Spinal cord (tissue), 10 donors: ENCODE data around the gene TRPM3. TPM values are rescaled to one million over a fixed set of nuclear protein-coding genes. Genes with fewer than 3 reads are reported as not detected.
A peak's percentile ranks its signal among the peaks of the same experiment; 100 is the strongest.

Source experiments
- DNase-seq, 6 donors: peaks; one replicate each; pipeline versions ENCODE4 v3.0.0 to v3.0.0-alpha.2; 2013 to 2015; ENCODE audit warnings: low spot score in 6 of 6, low read depth in 4 of 6
- H3K27ac ChIP-seq: one replicate; pipeline ENCODE4 v1.5.1; 2013; ENCODE audit warnings: low read depth, low read length, control low read depth
- H3K27me3 ChIP-seq: one replicate; pipeline ENCODE4 v1.6.1; 2013; ENCODE audit warnings: low read length; ENCODE audit not compliant: control insufficient read depth, insufficient read depth
- H3K36me3 ChIP-seq: one replicate; pipeline ENCODE4 v1.6.1; 2013; ENCODE audit warnings: low read length; ENCODE audit not compliant: control insufficient read depth, insufficient read depth
- H3K4me1 ChIP-seq: one replicate; pipeline ENCODE4 v1.6.1; 2013; ENCODE audit warnings: low read length; ENCODE audit not compliant: control insufficient read depth, insufficient read depth
- H3K4me3 ChIP-seq: one replicate; pipeline ENCODE4 v1.5.1; 2013; ENCODE audit warnings: low read depth, low read length, control low read depth
- H3K9me3 ChIP-seq: one replicate; pipeline ENCODE4 v1.6.1; 2013; ENCODE audit warnings: low read length; ENCODE audit not compliant: control insufficient read depth, insufficient read depth
- WGBS: methylation state at CpG from one replicate; pipeline ENCODE4 v1.1.5; 2013; ENCODE audit warnings: missing lambda C conversion rate; ENCODE audit not compliant: insufficient coverage; 5-methylcytosine and 5-hydroxymethylcytosine counted together
- long read RNA-seq, 4 donors: transcript quantifications; one replicate each; lab custom pipeline, GENCODE V29; 2026
- polyA plus RNA-seq, 2 donors: library from polyadenylated mRNA; unstranded; fragments of 120-200 nt; gene quantifications; one replicate each; pipeline ENCODE4 v1.2.1, GENCODE V29; 2013; ENCODE audit not compliant: insufficient read length in 2 of 2
- total RNA-seq, 2 donors: library from RNA; depleted of rRNA in 1 of 2; stranded (reverse); fragments of 120-200 nt in 1 of 2; fragments of >200 nt in 1 of 2; gene quantifications; one replicate each; pipeline versions ENCODE4 v1.2.3 to v1.2.4, GENCODE V29; 2013 to 2014
- donor health status: healthy.

The TRPM3 gene
- total RNA-seq (100 to 1,000 TPM in 1 of 2 donors, 10 to 100 TPM in 1; 57.1 to 198 TPM), polyA plus RNA-seq (10 to 100 TPM; 16.7 to 18.1 TPM)
- long read RNA-seq, donor 1: 0 reads
- long read RNA-seq, donor 2, partial matches to known transcripts: 5 of 5 reads
- long read RNA-seq, donor 2, other reads (novel, unspliced or antisense): 0 of 5 reads
- long read RNA-seq, donor 3: 0 reads
- long read RNA-seq, donor 4: 0 reads

GRCh38 chr9:71121275-71122021 lies at the start of gene TRPM3:
TRPM3 (minus strand) TSS chr9:71121621; CDS start chr9:71121354, 267 bp downstream.
- H3K27ac ChIP-seq: peak within 1 kb of the TSS; percentile 10
- H3K9me3 ChIP-seq: no peaks in the 10 kb centered on the region
- peak within 1 kb of the TSS; percentile 47 for H3K4me3 ChIP-seq
- peak in 3 of 6 donors; percentile 37 to 88 (median 70) for DNase-seq
- H3K27me3 ChIP-seq: peaks cover 2% of the 10 kb centered on the region
- no peaks in the 10 kb centered on the region for H3K36me3 ChIP-seq
- peaks cover 7% of the 10 kb centered on the region for H3K4me1 ChIP-seq
- 0% methylated on average over 12 of the region's 19 CpGs for WGBS

- Histone ChIP-seq H3K4me1 (no peaks in the 10 kb centered on the region), H3K27me3 (peaks cover 6% of the 10 kb centered on the region), H3K9me3 (no peaks in the 10 kb centered on the region), H3K36me3 (no peaks in the 10 kb centered on the region), H3K27ac (no peak overlapping the region), H3K4me3 (no peak overlapping the region)
- no peak for DNase-seq
These were observed 47.0 kb upstream of the TRPM3 start for GRCh38 chr9:71168418-71168817.

- Histone ChIP-seq H3K27ac (no peak overlapping the region), H3K36me3 (no peaks in the 10 kb centered on the region), H3K4me1 (no peaks in the 10 kb centered on the region), H3K27me3 (peaks cover 2% of the 10 kb centered on the region), H3K9me3 (no peaks in the 10 kb centered on the region), H3K4me3 (no peak overlapping the region)
- 100% methylated on average over 1 of the region's 2 CpGs for WGBS
- no peak for DNase-seq
These were observed 40.7 kb upstream of the TRPM3 start for GRCh38 chr9:71162126-71162525.

- H3K9me3 ChIP-seq: no peaks in the 10 kb centered on the region
- no peaks in the 10 kb centered on the region for H3K27me3 ChIP-seq
- H3K36me3 ChIP-seq: no peaks in the 10 kb centered on the region
- H3K27ac ChIP-seq: no peak overlapping the region
- H3K4me3 ChIP-seq: no peak overlapping the region
- H3K4me1 ChIP-seq: no peaks in the 10 kb centered on the region
- no CpG with 5 or more reads among the region's 1 CpG for WGBS
- no peak for DNase-seq
These were observed 36.3 kb upstream of the TRPM3 start for GRCh38 chr9:71157731-71158130.

- Histone ChIP-seq H3K27ac (no peak overlapping the region), H3K4me3 (no peak overlapping the region), H3K4me1 (no peaks in the 10 kb centered on the region), H3K9me3 (no peaks in the 10 kb centered on the region), H3K27me3 (no peaks in the 10 kb centered on the region), H3K36me3 (no peaks in the 10 kb centered on the region)
- WGBS: no CpG with 5 or more reads among the region's 2 CpGs
- DNase-seq: no peak
These were observed 25.9 kb upstream of the TRPM3 start for GRCh38 chr9:71147368-71147767.

GRCh38 chr9:71146511-71146910 lies 25.1 kb upstream of the TRPM3 start:
- Histone ChIP-seq H3K36me3 (no peaks in the 10 kb centered on the region), H3K27me3 (no peaks in the 10 kb centered on the region), H3K27ac (no peak overlapping the region), H3K4me1 (no peaks in the 10 kb centered on the region), H3K9me3 (no peaks in the 10 kb centered on the region), H3K4me3 (no peak overlapping the region)
- no peak for DNase-seq
- 91% methylated on average over 1 of the region's 1 CpG for WGBS

GRCh38 chr9:71145179-71145578 lies 23.8 kb upstream of the TRPM3 start:
- no peak for DNase-seq
- no peaks in the 10 kb centered on the region for H3K36me3 ChIP-seq
- H3K27me3 ChIP-seq: no peaks in the 10 kb centered on the region
- H3K4me3 ChIP-seq: no peak overlapping the region
- no peak overlapping the region for H3K27ac ChIP-seq
- no peaks in the 10 kb centered on the region for H3K4me1 ChIP-seq
- WGBS: no CpG with 5 or more reads among the region's 1 CpG
- no peaks in the 10 kb centered on the region for H3K9me3 ChIP-seq

- DNase-seq: no peak
- no CpG with 5 or more reads among the region's 2 CpGs for WGBS
- Histone ChIP-seq H3K4me3 (no peak overlapping the region), H3K27me3 (no peaks in the 10 kb centered on the region), H3K9me3 (no peaks in the 10 kb centered on the region), H3K36me3 (no peaks in the 10 kb centered on the region), H3K4me1 (no peaks in the 10 kb centered on the region), H3K27ac (no peak overlapping the region)
These were observed 23.1 kb upstream of the TRPM3 start for GRCh38 chr9:71144495-71144894.

GRCh38 chr9:71136696-71137095 lies 15.3 kb upstream of the TRPM3 start:
- WGBS: 92% methylated on average over 6 of the region's 6 CpGs
- Histone ChIP-seq H3K27me3 (no peaks in the 10 kb centered on the region), H3K27ac (no peak overlapping the region), H3K36me3 (no peaks in the 10 kb centered on the region), H3K4me3 (no peak overlapping the region), H3K9me3 (no peaks in the 10 kb centered on the region), H3K4me1 (no peaks in the 10 kb centered on the region)
- no peak for DNase-seq

- Histone ChIP-seq H3K27me3 (no peaks in the 10 kb centered on the region), H3K27ac (no peak overlapping the region), H3K4me3 (no peak overlapping the region), H3K36me3 (no peaks in the 10 kb centered on the region), H3K9me3 (no peaks in the 10 kb centered on the region), H3K4me1 (no peaks in the 10 kb centered on the region)
- no peak for DNase-seq
- 75% methylated on average over 2 of the region's 3 CpGs for WGBS
These were observed 9.7 kb upstream of the TRPM3 start for GRCh38 chr9:71131145-71131544.
